ENCODE results near the gene DPT.

- TF ChIP-seq CTCF (IDR thresholded peaks at IDR 0.05 in 2 of 3, conservative IDR thresholded peaks at IDR 0.05 in 1 of 3; ENCODE audit: borderline replicate concordance in 1 of 3, insufficient read depth in 1 of 3, low read depth in 2 of 3, low read length in 2 of 3) = no peak
- TF ChIP-seq ATF3 (IDR thresholded peaks at IDR 0.05) = no peak
- no peak for TF ChIP-seq POLR2A (IDR thresholded peaks at IDR 0.05; ENCODE audit: borderline replicate concordance, extremely low read depth, insufficient read depth, insufficient read length)
- TF ChIP-seq FOSL1 (IDR thresholded peaks at IDR 0.05; ENCODE audit: low read depth) = no peak
- no peak for TF ChIP-seq REST (IDR thresholded peaks at IDR 0.05; ENCODE audit: low read depth)
- TF ChIP-seq ZBTB33 (IDR thresholded peaks at IDR 0.05; ENCODE audit: extremely low read depth, insufficient replicate concordance, low read length) = no peak
- TF ChIP-seq CEBPB (IDR thresholded peaks at IDR 0.05; ENCODE audit: low read depth) = no peak
- TF ChIP-seq EZH2 (IDR thresholded peaks at IDR 0.05) = no peak
- no peak for TF ChIP-seq EZH2phosphoT487 (IDR thresholded peaks at IDR 0.05; ENCODE audit: borderline replicate concordance)
- no peak for TF ChIP-seq YY1 (IDR thresholded peaks at IDR 0.05; ENCODE audit: extremely low read depth, insufficient replicate concordance, low read depth, low read length)
- TF ChIP-seq SRF (IDR thresholded peaks at IDR 0.05; ENCODE audit: low read depth) = no peak
These were observed 3.7 kb upstream of the DPT start for GRCh38 chr1:168732736-168733135.

Data from HCT116 (cell line).